GM12878 (cell line): ENCODE data around the gene SLC4A9. TPM values are rescaled to one million over a fixed set of nuclear protein-coding genes. Genes with fewer than 3 reads are reported as not detected.

ENCODE experiments used
- ATAC-seq: fragments of 200-7000 bp; cut with Tn5 transposase; 3 replicates; pipeline ENCODE4 v1.9.1; 2020; ENCODE audit warnings: mild to moderate bottlenecking, moderate library complexity
- BruUV-seq: library from RNA; stranded (reverse); fragments of 400-500 nt; replicated peaks from 2 replicates; lab custom pipeline; 2021; lab: Mats Ljungman, UMichigan
- CTCF ChIA-PET: fragments of 300-600 bp; sonication (Branson Sonifier 250); formaldehyde crosslinking; extraction: SDS; loops from one replicate; lab custom pipeline; 2021; ENCODE audit warnings: inconsistent platforms; lab: Yijun Ruan, JAX
- POLR2A ChIA-PET: fragments of 350-600 bp; formaldehyde crosslinking; extraction: SDS; loops from one replicate; lab custom pipeline; 2021; ENCODE audit warnings: inconsistent platforms; lab: Charles Lee
- RAD21 ChIA-PET: fragments of 300-600 bp; sonication (Branson Sonifier 250); formaldehyde crosslinking; loops from one replicate; lab custom pipeline; 2023; ENCODE audit warnings: antibody characterized with exemption; ENCODE audit not compliant: unreplicated experiment; lab: Charles Lee
- SMC1A ChIA-PET: fragments of 300-600 bp; sonication (Branson Sonifier 250); formaldehyde crosslinking; loops from one replicate; lab custom pipeline; 2023; ENCODE audit not compliant: unreplicated experiment, uncharacterized antibody; lab: Charles Lee
- DNase-seq: peaks from one replicate; pipeline ENCODE4 v3.0.0-alpha.2; 2011; ENCODE audit warnings: low read depth, low spot score
- FAIRE-seq: peaks from 3 replicates; lab custom pipeline; 2011; peaks lifted over from hg19 to GRCh38; lab: Jason Lieb, UNC
- H2AFZ ChIP-seq: 2 replicates; pipeline ENCODE4 v1.6.0; 2011; ENCODE audit warnings: low read depth, low read length, control low read depth; ENCODE audit not compliant: control insufficient read depth
- H3K27ac ChIP-seq: 2 replicates; pipeline ENCODE4 v1.5.1; 2011; ENCODE audit warnings: control low read depth; ENCODE audit not compliant: control insufficient read depth, insufficient read depth
- H3K27me3 ChIP-seq, 2 experiments: replicated peaks in 1 of 2; 2 replicates each; pipeline versions ENCODE4 v1.6.0 to v1.6.1; 2011; ENCODE audit warnings: low read length in 1 of 2; ENCODE audit not compliant: control insufficient read depth in 2 of 2, insufficient read depth in 2 of 2
- H3K36me3 ChIP-seq, 2 experiments: 2 replicates each; pipeline ENCODE4 v1.5.1; 2011; ENCODE audit warnings: low read length in 1 of 2; ENCODE audit not compliant: control insufficient read depth in 2 of 2, insufficient read depth in 2 of 2
- H3K4me1 ChIP-seq: 2 replicates; pipeline ENCODE4 v1.6.1; 2011; ENCODE audit warnings: mild to moderate bottlenecking, low read length, moderate library complexity, mixed read lengths; ENCODE audit not compliant: control insufficient read depth, insufficient read depth
- H3K4me2 ChIP-seq: 2 replicates; pipeline ENCODE4 v1.6.0; 2011; ENCODE audit warnings: control low read depth; ENCODE audit not compliant: control insufficient read depth, insufficient read depth
- H3K4me3 ChIP-seq: fragments of 200-600 bp; sonication (generic); 2 replicates; pipeline ENCODE4 v1.5.1; 2016
- H3K79me2 ChIP-seq: 2 replicates; pipeline ENCODE4 v1.6.0; 2011; ENCODE audit warnings: low read length; ENCODE audit not compliant: control insufficient read depth, insufficient read depth
- H3K9ac ChIP-seq: 2 replicates; pipeline ENCODE4 v1.8.0; 2011; ENCODE audit warnings: low read length, control low read depth, mixed read lengths; ENCODE audit not compliant: control insufficient read depth, insufficient read depth
- H3K9me3 ChIP-seq: replicated peaks from 3 replicates; pipeline ENCODE4 v1.5.1; 2011; ENCODE audit warnings: mild to moderate bottlenecking, low read length; ENCODE audit not compliant: control insufficient read depth, insufficient read depth
- H4K20me1 ChIP-seq: 2 replicates; pipeline ENCODE4 v1.6.0; 2011; ENCODE audit not compliant: control insufficient read depth, insufficient read depth
- FOS ChIP-seq: IDR thresholded peaks from 3 replicates; pipeline ENCODE4 v1.6.1; 2011; ENCODE audit warnings: borderline replicate concordance; ENCODE audit not compliant: insufficient read length; ENCODE audit errors: extremely low read depth
- PAX5 ChIP-seq: IDR thresholded peaks from 2 replicates; pipeline ENCODE4 v1.6.1; 2011; ENCODE audit warnings: low read depth, low read length, borderline replicate concordance
- WGBS: methylation state at CpG from one replicate; pipeline ENCODE4 v1.1.6; 2016; ENCODE audit warnings: low lambda C conversion rate; ENCODE audit not compliant: insufficient replicate concordance, insufficient coverage; ENCODE audit errors: missing lambda C conversion rate; 5-methylcytosine and 5-hydroxymethylcytosine counted together
- in situ Hi-C: fragments of 300-500 bp; cut with MboI; formaldehyde crosslinking; loops from 9 replicates; pipeline ENCODE4 v1.14.3; 2018; ENCODE audit warnings: mixed read lengths
- intact Hi-C: fragments of 100-400 bp; cut with micrococcal nuclease; formaldehyde crosslinking; loops from one replicate; pipeline ENCODE4 v1.14.2; 2022; ENCODE audit not compliant: unreplicated experiment
- polyA plus RNA-seq, 11 experiments: library from polyadenylated mRNA; depleted of rRNA in 4 of 11; unstranded in 6 of 11; stranded (reverse) in 5 of 11; fragments of >200 nt; fragmentation: Nextera tagmentation in 4 of 11; fragmentation: Illumina TruSeq in 1 of 11; extraction: Ambion mirVana in 4 of 11; extraction: Trizol in 1 of 11; gene quantifications; 1 replicate in 1 of 11; 2 replicates in 10 of 11; pipeline versions ENCODE4 v1.2.1 to v1.2.3, GENCODE V29; 2011 to 2016; ENCODE audit warnings: inconsistent platforms in 2 of 11, missing spikeins in 2 of 11, low read depth in 1 of 11
- total RNA-seq, 4 experiments: library from RNA; depleted of rRNA in 3 of 4; stranded (reverse); fragments of >200 nt in 3 of 4; fragmentation: Illumina TruSeq in 1 of 4; extraction: Trizol in 1 of 4; gene quantifications; 2 replicates each; pipeline versions ENCODE4 v1.2.1 to v1.2.3, GENCODE V29; 2013 to 2021

The SLC4A9 gene
- total and polyA plus RNA-seq, 10 of the 15 experiments (the other 5 are each of a cell fraction or from before 2014, with no cell fraction given): 0.03 to 0.05 (median 0.05) TPM; not detected in 7

DNA sequence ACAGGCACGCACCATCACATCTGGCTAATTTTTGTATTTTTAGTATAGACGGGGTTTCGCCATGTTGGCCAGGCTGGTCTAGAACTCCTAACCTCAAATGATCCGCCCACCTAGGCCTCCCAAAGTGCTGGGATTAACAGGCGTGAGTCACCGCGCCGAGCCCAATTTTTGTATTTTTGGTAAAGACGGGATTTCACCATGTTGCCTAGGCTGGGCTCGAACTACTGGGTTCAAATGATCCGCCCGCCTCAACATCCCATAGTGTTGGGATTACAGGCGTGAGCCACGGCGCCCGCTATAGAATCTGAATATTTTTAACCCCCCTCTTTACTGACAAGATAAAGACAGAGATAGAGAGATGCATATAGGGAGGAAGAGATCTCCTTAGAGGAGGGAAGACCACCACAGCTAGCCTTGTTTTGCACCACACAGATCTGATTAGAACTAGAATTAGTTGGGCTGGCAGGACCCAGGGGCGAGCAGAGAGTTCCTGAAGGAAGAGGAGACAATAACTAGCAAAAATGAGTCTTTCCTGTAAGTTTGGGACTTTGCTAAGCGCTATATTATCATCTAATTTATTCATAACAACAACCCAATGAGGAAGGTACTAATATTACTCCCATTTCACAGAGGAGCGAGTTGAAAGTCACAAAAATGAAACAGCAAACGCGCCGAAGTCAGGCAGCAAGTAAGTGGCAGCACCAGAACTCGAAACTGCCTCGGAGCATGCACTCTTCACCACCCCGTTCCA is 40.2 kb downstream of the SLC4A9 start:
- Histone ChIP-seq H4K20me1 (no peaks in the 10 kb centered on the region), H3K27ac (peak overlapping the region; percentile 98), H3K9ac (peak overlapping the region; percentile 90), H3K4me2 (peak overlapping the region; percentile 5), H3K9me3 (no peaks in the 10 kb centered on the region), H3K79me2 (peaks cover 57% of the 10 kb centered on the region), H3K4me3 (peak overlapping the region; percentile 81)
- peak; percentile 2; the same call in 2 of the 3 replicates for ATAC-seq
- WGBS: 38% methylated on average over 25 of the region's 25 CpGs
- no peak for FAIRE-seq
- TSS peak; percentile 81 for BruUV-seq
- DNase-seq: no peak
- in situ Hi-C loops: loop anchor here (25.0 kb wide), 1 partner anchor 1212 kb away; the partner anchor contains the start of gene DIAPH1
- SMC1A ChIA-PET: interaction anchor here (1.0 to 1.4 kb wide), 2 partner anchors 20 to 147 kb away, joined by 3 to 4 read pairs; partner anchors contain the start of gene EIF4EBP3
- TF ChIP-seq FOS (no peak), PAX5 (no peak)
- TF ChIP-seq, all 136 proteins: peak for 0
- Histone ChIP-seq H2AFZ (peak overlapping the region; percentile 100), H3K27me3 (no peaks in the 10 kb centered on the region), H3K36me3 (no peaks in the 10 kb centered on the region), H3K4me1 (no peaks in the 10 kb centered on the region; the same call in 1 of the 2 replicates)
- CTCF ChIA-PET: interaction anchor here (0.8 to 1.1 kb wide), 2 partner anchors 53 to 319 kb away, joined by 3 read pairs; partner anchors contain the start of gene HBEGF
- RAD21 ChIA-PET: interaction anchor here (1.0 to 1.1 kb wide), 2 partner anchors 300 to 311 kb away, joined by 3 read pairs; partner anchors contain the start of gene ZMAT2
- intact Hi-C loops: loop anchor here (2.0 to 5.0 kb wide), 4 partner anchors 132 to 291 kb away; partner anchors contain the start of genes HARS1, HARS2 and TMCO6
- POLR2A ChIA-PET: interaction anchor here (0.5 to 2.7 kb wide), 12 partner anchors 22 to 1118 kb away, joined by 3 to 11 read pairs (median 4); partner anchors contain the start of genes EIF4EBP3, IK, NDUFA2 and SRA1
